Femur (tissue), 1 donor: ENCODE data around the gene PARG.
"Not testable (repeated sequence)": the region's sequence is repeated elsewhere in the genome, so short reads cannot be mapped to it uniquely, and the experiment has no call there.

Source experiments
- DNase-seq: peaks from one replicate; pipeline ENCODE4 v3.0.0-alpha.2; 2017

The PARG gene

DNA sequence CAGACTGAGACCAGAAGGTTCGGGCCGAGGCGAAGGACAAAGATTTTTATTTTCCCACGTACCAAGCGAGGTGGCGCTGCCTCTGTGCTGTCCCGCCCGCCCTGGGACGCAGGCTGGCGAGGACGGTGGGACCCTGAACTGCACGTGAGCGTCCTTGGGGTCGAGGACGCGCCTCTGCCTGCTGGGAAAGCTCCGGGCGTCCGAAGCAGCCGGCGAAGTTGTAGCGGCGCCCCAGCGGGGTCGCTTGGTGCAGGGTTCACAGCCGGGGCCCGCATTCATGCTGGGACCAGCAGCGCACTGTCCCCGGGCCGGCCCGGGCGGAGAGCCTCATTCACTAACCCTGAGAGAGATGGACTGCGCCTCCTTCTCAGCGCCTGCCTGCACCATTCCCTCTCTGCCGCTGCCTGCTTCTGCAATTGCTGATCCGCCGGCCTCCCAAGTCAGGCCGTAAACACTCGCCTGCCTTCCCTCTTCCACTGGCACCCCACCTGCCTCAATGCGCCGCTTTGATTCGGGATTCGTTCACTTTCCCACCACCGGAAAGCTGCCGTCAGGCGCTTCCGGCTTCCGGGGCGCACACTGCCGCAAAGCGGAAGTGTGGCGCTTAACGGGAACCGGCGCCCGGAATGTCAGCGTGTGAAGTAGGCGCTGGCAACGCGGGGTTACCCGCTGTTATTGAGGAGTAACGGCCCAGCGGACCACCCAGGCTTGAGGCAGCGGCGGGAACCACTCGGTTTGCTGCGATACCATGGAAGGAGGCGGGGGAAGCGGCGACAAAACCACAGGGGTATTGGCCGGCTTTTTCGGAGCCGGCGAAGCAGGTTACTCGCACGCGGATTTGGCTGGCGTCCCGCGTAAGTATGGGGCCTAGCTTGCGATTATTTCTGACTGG is at the start of gene PARG, which contains the start of gene TIMM23B:
PARG (minus strand) TSS at position 581 of the 892 bp plus-strand sequence; CDS start at position 279, 302 bp downstream.
TIMM23B (plus strand) TSS at position 607 of the 892 bp plus-strand sequence; CDS start at position 749, 142 bp downstream.
- DNase-seq: peak; percentile 89

DNA sequence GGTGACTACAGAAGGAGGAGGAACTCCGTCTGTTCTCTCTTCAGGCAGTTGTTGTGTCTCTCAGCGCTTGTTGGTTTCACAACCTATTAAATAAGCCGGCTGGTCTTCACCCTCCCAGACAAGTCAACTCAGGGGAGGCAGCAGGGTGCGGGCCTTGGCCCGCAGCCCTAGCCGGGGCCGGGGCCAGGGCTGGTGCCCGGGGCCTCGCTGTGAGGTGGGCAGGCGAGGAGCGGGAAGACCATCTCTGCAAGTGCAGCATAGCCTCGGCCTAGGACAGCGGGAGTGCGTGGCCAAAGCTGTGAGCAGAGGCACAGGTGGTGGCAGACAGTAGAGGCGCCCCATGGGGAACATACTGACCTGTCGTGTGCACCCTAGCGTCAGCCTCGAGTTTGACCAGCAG is 46.5 kb upstream of the PARG start, which contains the start of gene AGAP6:
AGAP6 (plus strand) TSS at position 31 of the 400 bp plus-strand sequence; CDS start at position 341, 310 bp downstream.
- DNase-seq: not testable (repeated sequence)

- DNase-seq: not testable (repeated sequence)
Measured at GRCh38 chr10:49987207-49987606, 45.4 kb upstream of the PARG start.

- DNase-seq: not testable (repeated sequence)
Measured at GRCh38 chr10:49977756-49978155, 35.9 kb upstream of the PARG start.

DNA sequence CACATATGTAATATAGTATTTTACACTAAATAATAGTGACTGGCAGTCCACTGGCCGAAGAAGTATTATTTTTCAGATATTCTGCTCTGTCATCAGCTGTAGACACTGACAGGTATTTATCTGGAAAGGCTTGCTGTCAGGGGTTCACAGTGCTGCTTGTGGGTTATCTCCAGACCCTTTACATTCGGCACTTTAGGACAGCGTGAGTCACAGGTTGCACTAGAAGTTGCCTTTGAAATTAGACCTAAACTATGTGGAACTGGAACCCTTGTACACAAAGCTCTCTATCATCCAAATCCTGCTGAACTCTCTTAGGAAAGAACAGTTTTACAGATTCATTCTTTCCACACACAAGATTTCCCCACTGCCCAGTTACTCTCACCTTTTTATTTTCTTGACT is 30.3 kb upstream of the PARG start:
- not testable (repeated sequence) for DNase-seq

- not testable (repeated sequence) for DNase-seq
Measured at GRCh38 chr10:49971466-49971865, 29.6 kb upstream of the PARG start.

DNA sequence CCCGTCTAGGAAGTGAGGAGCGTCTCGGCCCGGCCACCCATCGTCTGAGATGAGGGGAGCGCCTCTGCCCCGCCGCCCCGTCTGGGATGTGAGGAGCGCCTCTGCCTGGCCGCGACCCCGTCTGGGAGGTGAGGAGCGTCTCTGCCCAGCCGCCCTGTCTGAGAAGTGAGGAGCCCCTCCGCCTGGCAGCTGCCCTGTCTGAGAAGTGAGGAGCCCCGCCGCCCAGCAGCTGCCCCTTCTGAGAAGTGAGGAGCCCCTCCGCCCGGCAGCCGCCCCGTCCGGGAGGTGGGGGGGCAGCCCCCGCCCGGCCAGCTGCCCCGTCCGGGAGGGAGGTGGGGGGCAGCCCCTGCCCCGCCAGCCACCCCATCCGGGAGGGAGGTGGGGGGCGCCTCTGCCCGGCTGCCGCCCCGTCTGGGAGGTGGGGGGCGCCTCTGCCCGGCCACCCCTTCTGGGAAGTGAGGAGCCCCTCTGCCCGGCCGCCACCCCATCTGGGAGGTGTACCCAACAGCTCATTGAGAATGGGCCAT is 28.6 kb upstream of the PARG start:
- not testable (repeated sequence) for DNase-seq

GRCh38 chr10:49953122-49953521 is 11.3 kb upstream of the PARG start:
- not testable (repeated sequence) for DNase-seq

DNA sequence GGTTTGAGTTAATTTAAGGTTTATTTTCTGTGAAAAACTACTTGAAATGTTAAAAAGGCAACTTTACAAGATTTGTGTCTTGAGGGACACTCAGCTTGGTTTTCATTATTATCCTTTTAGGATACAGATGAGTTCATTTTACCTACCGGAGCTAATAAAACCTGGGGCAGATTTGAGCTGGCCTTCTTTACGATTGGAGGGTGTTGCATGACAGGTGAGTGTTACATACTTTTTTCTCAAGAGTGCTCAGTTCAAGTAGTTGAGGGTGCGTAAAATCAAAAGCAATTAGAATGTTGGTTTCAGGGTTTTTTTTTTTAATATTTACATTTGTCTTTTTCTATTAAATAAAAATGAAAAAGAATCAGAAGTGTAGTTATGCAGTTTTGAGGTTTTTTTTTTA is 10.2 kb upstream of the PARG start:
- DNase-seq: not testable (repeated sequence)

GRCh38 chr10:49948737-49949136 is 6.9 kb upstream of the PARG start:
- DNase-seq: not testable (repeated sequence)

- DNase-seq: not testable (repeated sequence)
Measured at GRCh38 chr10:49948142-49948541, 6.3 kb upstream of the PARG start.

- not testable (repeated sequence) for DNase-seq
Measured at GRCh38 chr10:49943607-49944006, 1.8 kb upstream of the PARG start.

- not testable (repeated sequence) for DNase-seq
Measured at GRCh38 chr10:49942339-49942705, 495 bp upstream of the PARG start.

GRCh38 chr10:49931959-49932728 is 9.7 kb downstream of the PARG start:
- not testable (repeated sequence) for DNase-seq

- DNase-seq: not testable (repeated sequence)
Measured at GRCh38 chr10:49931276-49931675, 10.6 kb downstream of the PARG start.

DNA sequence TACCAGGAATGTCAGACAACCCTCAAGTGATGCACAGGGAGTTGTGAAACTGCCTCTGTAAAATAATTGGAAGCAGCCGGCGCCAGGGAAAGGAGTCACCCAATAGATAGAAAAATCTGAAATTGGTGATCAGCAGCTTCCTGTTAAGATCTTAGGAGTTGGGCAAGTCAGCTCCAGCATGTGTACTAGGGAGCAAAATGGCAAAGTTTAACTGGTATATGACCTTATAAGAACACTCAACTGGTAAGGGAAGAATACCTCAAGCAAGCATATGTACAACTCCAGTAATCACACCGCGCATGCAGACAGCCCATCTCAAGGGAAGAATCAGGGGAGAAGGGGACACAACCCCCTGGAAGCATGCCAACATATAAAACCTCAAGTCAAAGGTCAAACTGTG is 18.3 kb downstream of the PARG start:
- not testable (repeated sequence) for DNase-seq

GRCh38 chr10:49922041-49922440 is 19.8 kb downstream of the PARG start:
- DNase-seq: not testable (repeated sequence)

DNA sequence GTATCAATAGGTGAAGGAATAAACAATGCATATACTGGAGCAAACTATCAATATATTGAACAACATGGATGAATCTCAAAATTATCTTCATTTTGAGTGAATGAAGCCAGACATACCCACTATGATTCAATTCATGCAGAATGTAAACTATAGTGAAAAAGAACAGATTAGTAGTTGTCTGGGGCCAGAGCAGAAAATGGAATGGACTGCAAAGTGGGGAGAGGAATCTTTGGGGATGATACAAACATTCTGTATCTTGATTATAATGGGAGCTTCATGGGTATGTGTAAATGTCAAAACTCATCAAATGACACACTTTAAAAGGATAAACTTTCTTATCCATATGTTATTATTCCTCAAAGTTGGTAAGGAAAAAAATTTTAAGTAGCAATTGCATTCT is 23.9 kb downstream of the PARG start:
- DNase-seq: not testable (repeated sequence)

DNA sequence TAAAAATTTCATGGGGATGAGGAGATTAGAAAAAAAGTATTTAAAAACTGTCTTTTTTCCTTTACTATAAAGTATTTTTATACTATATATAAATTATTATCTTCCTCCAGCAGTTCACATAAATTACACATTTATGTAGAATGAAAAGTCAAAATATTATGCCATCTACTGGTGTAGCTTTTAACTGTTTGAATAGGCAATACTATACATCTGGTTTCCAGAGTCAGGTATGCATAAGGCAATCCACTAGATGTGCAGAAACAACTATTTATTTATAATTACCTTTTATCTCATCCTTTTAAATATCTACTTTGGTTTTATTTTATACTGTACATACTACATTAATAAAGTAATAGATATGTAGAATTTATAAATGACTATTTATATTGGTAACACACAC is 25.4 kb downstream of the PARG start:
- DNase-seq: not testable (repeated sequence)

- not testable (repeated sequence) for DNase-seq
Measured at GRCh38 chr10:49910295-49910694, 31.5 kb downstream of the PARG start.

- not testable (repeated sequence) for DNase-seq
Measured at GRCh38 chr10:49908290-49909080, 33.3 kb downstream of the PARG start.

DNA sequence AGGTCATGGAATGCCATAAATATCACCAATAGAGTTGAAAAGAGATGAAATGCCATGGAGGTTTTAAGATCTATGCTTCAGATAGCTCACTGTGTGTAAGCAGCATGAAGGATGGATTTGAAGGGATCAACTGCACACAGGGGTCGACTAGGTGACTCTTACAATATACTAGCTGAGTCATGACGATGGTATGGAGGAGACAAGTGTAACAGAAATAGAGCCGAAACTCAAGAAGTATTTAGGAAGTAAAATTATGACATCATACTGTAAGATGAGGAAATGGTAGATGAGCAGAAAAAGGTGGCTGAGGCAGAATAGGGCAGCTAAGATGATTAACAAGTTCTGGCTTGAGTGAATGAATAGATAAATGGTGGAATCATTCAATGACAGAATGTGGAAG is 38.0 kb downstream of the PARG start:
- not testable (repeated sequence) for DNase-seq
